Measurements from ENCODE around the gene SORBS1. TPM values are rescaled to one million over a fixed set of nuclear protein-coding genes. Genes with fewer than 3 reads are reported as not detected.

SORBS1 gene
- total and polyA plus RNA-seq, 2 donors (not counting 1 experiment from before 2014, with no cell fraction given) = 0.21 to 1.5 TPM

DNA sequence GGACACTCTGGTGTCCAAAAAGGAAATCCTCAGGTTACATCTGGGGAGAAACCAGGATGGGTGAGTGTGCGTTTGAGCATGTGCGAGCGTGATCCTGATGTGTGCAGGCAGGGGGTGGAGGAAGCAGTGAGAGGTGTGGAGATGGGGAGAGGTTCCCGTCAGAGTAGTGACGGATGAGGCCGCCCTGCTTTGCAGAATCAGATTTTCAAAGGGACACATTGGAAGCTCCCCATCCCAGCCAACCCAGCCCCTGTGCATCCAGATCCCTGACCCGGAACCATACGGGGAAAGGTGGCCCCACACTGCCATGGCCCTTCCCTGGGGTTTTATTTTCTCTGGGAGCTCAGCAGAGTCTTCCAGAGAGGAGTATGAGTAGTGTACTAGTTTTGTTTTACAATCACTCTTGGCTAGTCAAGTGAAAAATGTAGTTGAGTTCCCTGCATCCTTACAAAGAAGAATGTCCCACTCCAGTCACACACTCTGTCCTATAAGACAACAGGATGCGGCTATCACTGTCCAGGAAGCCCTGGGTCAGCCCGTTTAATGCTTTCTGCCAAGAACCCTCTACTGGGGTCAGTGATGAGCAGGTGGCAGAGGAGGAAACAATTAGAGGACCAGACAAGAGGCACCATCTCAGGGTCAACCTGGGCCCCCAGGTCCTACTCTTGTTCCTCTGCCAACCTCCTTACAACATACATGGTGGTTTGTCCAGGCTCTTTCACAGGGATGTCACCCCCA is 223.6 kb downstream of the SORBS1 start:
- ATAC-seq (ENCODE audit: low read depth) = no peak
- Histone ChIP-seq H3K27me3 (replicated peaks in 1 of 4; ENCODE audit: control extremely low read depth in 1 of 4, control insufficient read depth in 3 of 4, insufficient read depth in 4 of 4, low read length in 3 of 4) (no peaks in the 10 kb centered on the region), H4K20me1 (ENCODE audit: control insufficient read depth, insufficient read depth, low read length, poor library complexity, severe bottlenecking) (no peaks in the 10 kb centered on the region), H3K9ac (ENCODE audit: low read length) (no peak overlapping the region), H3K36me3 (replicated peaks in 1 of 2; ENCODE audit: control extremely low read depth in 1 of 2, control insufficient read depth in 1 of 2, extremely low read depth in 1 of 2, insufficient read depth in 2 of 2, low read length in 1 of 2) (no peaks in the 10 kb centered on the region), H3K79me2 (ENCODE audit: control insufficient read depth, insufficient read depth, low read length) (no peaks in the 10 kb centered on the region), H3K4me3 (ENCODE audit: control extremely low read depth in 1 of 5, extremely low read depth in 1 of 5, insufficient read depth in 1 of 5, low read depth in 2 of 5, low read length in 4 of 5) (no peak overlapping the region), H2AFZ (ENCODE audit: insufficient read depth, low read depth, low read length, poor library complexity, severe bottlenecking) (no peak overlapping the region), H3K4me2 (replicated peaks; ENCODE audit: low read depth, low read length, poor library complexity, severe bottlenecking) (no peak overlapping the region), H3K4me1 (ENCODE audit: control insufficient read depth in 2 of 2, insufficient read depth in 2 of 2, low read length in 2 of 2) (no peaks in the 10 kb centered on the region), H3K9me3 (ENCODE audit: control extremely low read depth in 1 of 3, control insufficient read depth in 2 of 3, insufficient read depth in 1 of 3, low read length in 2 of 3) (peaks cover 0 to 3% (median 0%) of the 10 kb centered on the region in 3 donors), H3K27ac (ENCODE audit: low read length in 2 of 2) (no peak overlapping the region)
- TF ChIP-seq, protein P1, sequence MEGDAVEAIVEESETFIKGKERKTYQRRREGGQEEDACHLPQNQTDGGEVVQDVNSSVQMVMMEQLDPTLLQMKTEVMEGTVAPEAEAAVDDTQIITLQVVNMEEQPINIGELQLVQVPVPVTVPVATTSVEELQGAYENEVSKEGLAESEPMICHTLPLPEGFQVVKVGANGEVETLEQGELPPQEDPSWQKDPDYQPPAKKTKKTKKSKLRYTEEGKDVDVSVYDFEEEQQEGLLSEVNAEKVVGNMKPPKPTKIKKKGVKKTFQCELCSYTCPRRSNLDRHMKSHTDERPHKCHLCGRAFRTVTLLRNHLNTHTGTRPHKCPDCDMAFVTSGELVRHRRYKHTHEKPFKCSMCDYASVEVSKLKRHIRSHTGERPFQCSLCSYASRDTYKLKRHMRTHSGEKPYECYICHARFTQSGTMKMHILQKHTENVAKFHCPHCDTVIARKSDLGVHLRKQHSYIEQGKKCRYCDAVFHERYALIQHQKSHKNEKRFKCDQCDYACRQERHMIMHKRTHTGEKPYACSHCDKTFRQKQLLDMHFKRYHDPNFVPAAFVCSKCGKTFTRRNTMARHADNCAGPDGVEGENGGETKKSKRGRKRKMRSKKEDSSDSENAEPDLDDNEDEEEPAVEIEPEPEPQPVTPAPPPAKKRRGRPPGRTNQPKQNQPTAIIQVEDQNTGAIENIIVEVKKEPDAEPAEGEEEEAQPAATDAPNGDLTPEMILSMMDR (IDR thresholded peaks at IDR 0.05) = no peak
- TF ChIP-seq EZH2 (IDR thresholded peaks at IDR 0.05; ENCODE audit: borderline replicate concordance, insufficient read depth, low read depth, low read length, poor library complexity, severe bottlenecking) = no peak
- Mint-ChIP-seq H3K4me1 (no peaks in the 10 kb centered on the region), H3K27me3 (no peaks in the 10 kb centered on the region), H3K4me3 (no peak overlapping the region), H3K27ac (no peak overlapping the region), H3K9me3 (ENCODE audit: insufficient read depth) (no peaks in the 10 kb centered on the region)
- no peak for DNase-seq
- POLR2A ChIA-PET = no interaction called here
- 99% methylated on average over 9 of the region's 10 CpGs for WGBS (ENCODE audit: insufficient coverage)
- CTCF ChIA-PET = interaction anchor here (1.0 kb wide), 1 partner anchor 26 kb away, joined by 3 read pairs; no protein-coding TSS in a partner anchor
- intact Hi-C loops (cut with micrococcal nuclease) = no loop called here

DNA sequence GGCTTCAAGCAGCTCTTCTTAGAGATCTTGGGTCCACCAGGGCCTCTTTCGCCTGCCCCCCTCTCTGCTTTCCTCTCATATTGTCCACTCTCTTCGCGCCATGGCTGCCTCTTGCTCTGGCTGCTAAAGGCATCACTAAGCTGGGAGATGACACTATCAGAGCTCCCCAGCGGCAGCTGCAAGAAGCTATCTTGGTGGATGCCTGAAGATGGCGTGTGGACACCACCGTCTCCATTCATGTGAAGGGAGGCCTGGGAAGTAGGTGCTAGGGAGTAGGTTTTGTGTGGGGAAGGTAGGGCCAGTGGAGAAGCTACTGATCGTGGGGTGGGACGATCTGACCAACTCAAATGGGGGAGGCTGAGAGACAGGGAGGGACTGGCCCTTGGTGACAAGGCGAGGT is 224.5 kb downstream of the SORBS1 start:
- ChIA-PET CTCF (interaction anchor here (1.0 kb wide), 1 partner anchor 26 kb away, joined by 3 read pairs; no protein-coding TSS in a partner anchor), POLR2A (no interaction called here)
- WGBS (ENCODE audit: insufficient coverage) = 98% methylated on average over 7 of the region's 9 CpGs
- TF ChIP-seq, protein P1 (IDR thresholded peaks at IDR 0.05) = no peak
- TF ChIP-seq EZH2 (IDR thresholded peaks at IDR 0.05; ENCODE audit: borderline replicate concordance, insufficient read depth, low read depth, low read length, poor library complexity, severe bottlenecking) = no peak
- no peaks in the 10 kb centered on the region for H3K4me1 ChIP-seq (ENCODE audit: control insufficient read depth in 2 of 2, insufficient read depth in 2 of 2, low read length in 2 of 2)
- intact Hi-C loops (cut with micrococcal nuclease) = no loop called here
- Mint-ChIP-seq H3K27ac (no peak overlapping the region), H3K4me3 (no peak overlapping the region), H3K4me1 (no peaks in the 10 kb centered on the region), H3K27me3 (no peaks in the 10 kb centered on the region), H3K9me3 (ENCODE audit: insufficient read depth) (no peaks in the 10 kb centered on the region)
- H3K9ac ChIP-seq (ENCODE audit: low read length) = no peak overlapping the region
- H3K9me3 ChIP-seq (ENCODE audit: control extremely low read depth in 1 of 3, control insufficient read depth in 2 of 3, insufficient read depth in 1 of 3, low read length in 2 of 3) = peaks cover 0 to 3% (median 0%) of the 10 kb centered on the region in 3 donors
- no peaks in the 10 kb centered on the region for H3K79me2 ChIP-seq (ENCODE audit: control insufficient read depth, insufficient read depth, low read length)
- H3K4me2 ChIP-seq (replicated peaks; ENCODE audit: low read depth, low read length, poor library complexity, severe bottlenecking) = no peak overlapping the region
- DNase-seq (no peak), ATAC-seq (ENCODE audit: low read depth) (no peak)
- H2AFZ ChIP-seq (ENCODE audit: insufficient read depth, low read depth, low read length, poor library complexity, severe bottlenecking) = no peak overlapping the region
- H3K4me3 ChIP-seq (ENCODE audit: control extremely low read depth in 1 of 5, extremely low read depth in 1 of 5, insufficient read depth in 1 of 5, low read depth in 2 of 5, low read length in 4 of 5) = no peak overlapping the region
- no peaks in the 10 kb centered on the region for H3K27me3 ChIP-seq (replicated peaks in 1 of 4; ENCODE audit: control extremely low read depth in 1 of 4, control insufficient read depth in 3 of 4, insufficient read depth in 4 of 4, low read length in 3 of 4)
- no peaks in the 10 kb centered on the region for H3K36me3 ChIP-seq (replicated peaks in 1 of 2; ENCODE audit: control extremely low read depth in 1 of 2, control insufficient read depth in 1 of 2, extremely low read depth in 1 of 2, insufficient read depth in 2 of 2, low read length in 1 of 2)
- H4K20me1 ChIP-seq (ENCODE audit: control insufficient read depth, insufficient read depth, low read length, poor library complexity, severe bottlenecking) = no peaks in the 10 kb centered on the region
- H3K27ac ChIP-seq (ENCODE audit: low read length in 2 of 2) = no peak overlapping the region
